K562 (cell line): ENCODE data around the gene C2CD2L. TPM values are rescaled to one million over a fixed set of nuclear protein-coding genes. Genes with fewer than 3 reads are reported as not detected.

Experiments
- ARID1B ChIP-seq: fragments of 450-650 bp; IDR thresholded peaks from 2 replicates; pipeline ENCODE4 v1.6.1; 2016; ENCODE audit warnings: antibody characterized with exemption, mild to moderate bottlenecking, inconsistent platforms
- BRF1 ChIP-seq: IDR thresholded peaks from 3 replicates; pipeline ENCODE4 v1.6.1; 2011; ENCODE audit warnings: borderline replicate concordance, mild to moderate bottlenecking; ENCODE audit not compliant: insufficient read length; ENCODE audit errors: extremely low read depth
- DDX20 ChIP-seq: fragments of 450-650 bp; IDR thresholded peaks from 2 replicates; pipeline ENCODE4 v1.6.1; 2016; ENCODE audit warnings: missing genetic modification characterization, low read depth, mild to moderate bottlenecking, missing compliant biosample characterization, moderate library complexity
- HMGXB4 ChIP-seq: sonication (generic); formaldehyde crosslinking; IDR thresholded peaks from 2 replicates; pipeline ENCODE4 v1.8.1; 2023; ENCODE audit warnings: mild to moderate bottlenecking, missing genetic modification reagents
- MTF1 ChIP-seq: fragments of 250-450 bp; sonication (Bioruptor Pico); IDR thresholded peaks from 2 replicates; pipeline ENCODE4 v1.9.0; 2021; ENCODE audit warnings: moderate library complexity, mild to moderate bottlenecking, inconsistent platforms, borderline replicate concordance
- MYBL2 ChIP-seq, 2 experiments: fragments of 450-650 bp in 1 of 2; sonication (generic) in 1 of 2; formaldehyde crosslinking in 1 of 2; IDR thresholded peaks; 2 replicates each; pipeline versions ENCODE4 v1.6.1 to v1.8.1; 2017 to 2022; ENCODE audit warnings: borderline replicate concordance in 1 of 2, inconsistent platforms in 1 of 2, low read depth in 1 of 2, mild to moderate bottlenecking in 1 of 2, missing genetic modification reagents in 1 of 2, moderate library complexity in 1 of 2
- NELFE ChIP-seq: IDR thresholded peaks from 2 replicates; pipeline ENCODE4 v1.6.1; 2011; ENCODE audit warnings: mild to moderate bottlenecking; ENCODE audit not compliant: insufficient read depth, insufficient read length
- NFATC3 ChIP-seq: fragments of 450-650 bp; IDR thresholded peaks from 2 replicates; pipeline ENCODE4 v1.6.1; 2017; ENCODE audit warnings: mild to moderate bottlenecking
- SMAD3 ChIP-seq: fragments of 450-650 bp; formaldehyde crosslinking; conservative IDR thresholded peaks from 2 replicates; pipeline ENCODE4 v1.4.0; 2020; ENCODE audit warnings: mild to moderate bottlenecking
- SMARCA4 ChIP-seq: fragments of 450-650 bp; IDR thresholded peaks from 2 replicates; pipeline ENCODE4 v1.6.1; 2016
- STAT5A ChIP-seq: IDR thresholded peaks from 2 replicates; pipeline ENCODE4 v1.6.1; 2012; ENCODE audit warnings: low read length, inconsistent platforms, borderline replicate concordance
- TFE3 ChIP-seq: fragments of 450-650 bp; formaldehyde crosslinking; IDR thresholded peaks from 2 replicates; pipeline ENCODE4 v1.4.0; 2020; ENCODE audit warnings: mild to moderate bottlenecking, mixed read lengths
- XRCC3 ChIP-seq: fragments of 450-650 bp; IDR thresholded peaks from 2 replicates; pipeline ENCODE4 v1.6.1; 2017; ENCODE audit warnings: mild to moderate bottlenecking, moderate library complexity
- XRCC5 ChIP-seq: fragments of 200-400 bp; formaldehyde crosslinking; IDR thresholded peaks from 2 replicates; pipeline ENCODE4 v1.6.1; 2017; ENCODE audit warnings: low read depth, mild to moderate bottlenecking, low read length
- YBX1 ChIP-seq: fragments of 450-650 bp; IDR thresholded peaks from 2 replicates; pipeline ENCODE4 v1.7.1; 2016; ENCODE audit warnings: mild to moderate bottlenecking
- ZNF140 ChIP-seq: fragments of 250-450 bp; sonication (Bioruptor Pico); IDR thresholded peaks from 2 replicates; pipeline ENCODE4 v1.8.0; 2021; ENCODE audit warnings: moderate library complexity, mild to moderate bottlenecking, inconsistent platforms
- ZNF699 ChIP-seq: fragments of 250-450 bp; sonication (Bioruptor Pico); IDR thresholded peaks from 2 replicates; pipeline ENCODE4 v1.8.0; 2021; ENCODE audit warnings: mild to moderate bottlenecking, moderate library complexity; ENCODE audit not compliant: insufficient replicate concordance
- polyA plus RNA-seq, 8 experiments: library from polyadenylated mRNA; depleted of rRNA in 4 of 8; stranded (reverse) in 5 of 8; unstranded in 3 of 8; fragments of >200 nt; fragmentation: Nextera tagmentation in 2 of 8; fragmentation: Illumina TruSeq in 1 of 8; extraction: Ambion mirVana in 2 of 8; extraction: Trizol in 1 of 8; gene quantifications; 2 replicates each; pipeline versions ENCODE4 v1.2.1 to v1.2.3, GENCODE V29; 2011 to 2014; ENCODE audit warnings: inconsistent platforms in 1 of 8, missing spikeins in 1 of 8
- total RNA-seq, 7 experiments: library from RNA; depleted of rRNA in 6 of 7; stranded (reverse); fragments of >200 nt in 6 of 7; fragmentation: Illumina TruSeq in 2 of 7; extraction: Trizol in 2 of 7; gene quantifications; 2 replicates each; pipeline versions ENCODE4 v1.2.1 to v1.2.3, GENCODE V29; 2011 to 2021; ENCODE audit warnings: low replicate concordance in 1 of 7
- TF ChIP-seq, protein P1 (sequence below): conservative IDR thresholded peaks from 2 replicates; pipeline ENCODE4 v1.6.1; 2011; ENCODE audit warnings: low read depth, mild to moderate bottlenecking, low read length; ENCODE audit not compliant: control insufficient read depth
- TF ChIP-seq, protein P2 (sequence below): fragments of 250-450 bp; sonication (Bioruptor Pico); IDR thresholded peaks from 2 replicates; pipeline ENCODE4 v1.4.0; 2020; ENCODE audit warnings: borderline replicate concordance
- TF ChIP-seq, protein P3 (sequence below): fragments of 250-450 bp; sonication (Bioruptor Pico); IDR thresholded peaks from 2 replicates; pipeline ENCODE4 v1.4.0; 2020

C2CD2L gene
- total and polyA plus RNA-seq, 9 of the 15 experiments (the other 6 are each of a cell fraction or from before 2014, with no cell fraction given), result 0.66 to 41.2 (median 14.8) TPM

DNA sequence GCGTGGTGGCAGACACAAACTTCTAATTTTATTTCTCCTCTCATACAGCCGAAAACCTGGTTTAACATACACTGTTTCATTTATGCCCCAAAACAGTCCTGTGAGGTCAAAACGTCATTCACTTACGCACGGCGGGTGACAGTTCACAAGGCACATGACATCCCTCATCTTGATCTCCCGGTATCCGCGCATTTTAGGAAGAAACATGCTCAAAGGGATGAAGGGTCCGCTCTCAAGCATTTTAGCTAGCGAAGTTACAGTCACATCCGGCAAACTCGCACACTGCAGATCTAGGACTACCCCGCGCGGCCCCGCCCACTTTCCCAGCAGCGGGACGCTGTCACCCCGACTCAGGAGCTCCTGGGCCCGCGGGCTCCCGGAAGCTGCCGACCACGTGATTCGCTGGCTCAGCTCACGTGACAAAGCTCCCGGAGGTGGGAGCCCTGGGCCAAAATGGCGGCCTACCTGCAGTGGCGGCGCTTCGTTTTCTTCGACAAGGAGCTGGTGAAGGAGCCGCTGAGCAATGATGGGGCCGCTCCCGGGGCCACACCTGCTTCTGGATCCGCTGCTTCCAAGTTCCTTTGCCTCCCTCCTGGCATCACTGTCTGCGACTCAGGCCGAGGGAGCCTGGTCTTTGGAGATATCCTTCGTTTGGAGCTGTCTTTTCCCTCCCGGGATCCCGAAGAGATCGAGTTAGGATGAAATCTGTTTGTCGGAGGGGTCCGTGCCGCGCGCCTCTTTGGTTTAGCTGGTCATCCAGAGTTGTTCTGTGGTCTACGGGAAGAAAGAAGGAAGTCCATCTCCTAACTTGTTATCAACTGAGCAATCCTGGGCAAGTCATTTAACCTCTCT is 39.5 kb upstream of the C2CD2L start, which contains the start of gene VPS11 (continued):
- TF ChIP-seq SMAD3 (CRISPR knock-in tag) (no peak), DDX20 (tag) (no peak), TFE3 (CRISPR knock-in tag) (peak; percentile 99), ZNF140 (no peak), MYBL2 (IDR thresholded peaks at IDR 0.05; ENCODE audit: low read depth) (no peak), MYBL2 (CRISPR knock-in tag; IDR thresholded peaks at IDR 0.05; ENCODE audit: borderline replicate concordance) (no peak), HMGXB4 (CRISPR knock-in tag) (no peak), STAT5A (no peak), MTF1 (CRISPR knock-in tag) (no peak), NFATC3 (no peak), ARID1B (no peak), NELFE (no peak), SMARCA4 (no peak), XRCC3 (no peak), ZNF699 (CRISPR knock-in tag) (no peak), XRCC5 (no peak), BRF1 (no peak), YBX1 (no peak)
- TF ChIP-seq, protein P1, sequence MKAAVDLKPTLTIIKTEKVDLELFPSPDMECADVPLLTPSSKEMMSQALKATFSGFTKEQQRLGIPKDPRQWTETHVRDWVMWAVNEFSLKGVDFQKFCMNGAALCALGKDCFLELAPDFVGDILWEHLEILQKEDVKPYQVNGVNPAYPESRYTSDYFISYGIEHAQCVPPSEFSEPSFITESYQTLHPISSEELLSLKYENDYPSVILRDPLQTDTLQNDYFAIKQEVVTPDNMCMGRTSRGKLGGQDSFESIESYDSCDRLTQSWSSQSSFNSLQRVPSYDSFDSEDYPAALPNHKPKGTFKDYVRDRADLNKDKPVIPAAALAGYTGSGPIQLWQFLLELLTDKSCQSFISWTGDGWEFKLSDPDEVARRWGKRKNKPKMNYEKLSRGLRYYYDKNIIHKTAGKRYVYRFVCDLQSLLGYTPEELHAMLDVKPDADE, result peak; percentile 66
- TF ChIP-seq, protein P2, sequence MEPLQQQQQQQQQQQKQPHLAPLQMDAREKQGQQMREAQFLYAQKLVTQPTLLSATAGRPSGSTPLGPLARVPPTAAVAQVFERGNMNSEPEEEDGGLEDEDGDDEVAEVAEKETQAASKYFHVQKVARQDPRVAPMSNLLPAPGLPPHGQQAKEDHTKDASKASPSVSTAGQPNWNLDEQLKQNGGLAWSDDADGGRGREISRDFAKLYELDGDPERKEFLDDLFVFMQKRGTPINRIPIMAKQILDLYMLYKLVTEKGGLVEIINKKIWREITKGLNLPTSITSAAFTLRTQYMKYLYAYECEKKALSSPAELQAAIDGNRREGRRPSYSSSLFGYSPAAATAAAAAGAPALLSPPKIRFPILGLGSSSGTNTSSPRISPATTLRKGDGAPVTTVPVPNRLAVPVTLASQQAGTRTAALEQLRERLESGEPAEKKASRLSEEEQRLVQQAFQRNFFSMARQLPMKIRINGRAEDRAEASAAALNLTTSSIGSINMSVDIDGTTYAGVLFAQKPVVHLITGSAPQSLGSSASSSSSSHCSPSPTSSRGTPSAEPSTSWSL, result no peak
- TF ChIP-seq, protein P3, sequence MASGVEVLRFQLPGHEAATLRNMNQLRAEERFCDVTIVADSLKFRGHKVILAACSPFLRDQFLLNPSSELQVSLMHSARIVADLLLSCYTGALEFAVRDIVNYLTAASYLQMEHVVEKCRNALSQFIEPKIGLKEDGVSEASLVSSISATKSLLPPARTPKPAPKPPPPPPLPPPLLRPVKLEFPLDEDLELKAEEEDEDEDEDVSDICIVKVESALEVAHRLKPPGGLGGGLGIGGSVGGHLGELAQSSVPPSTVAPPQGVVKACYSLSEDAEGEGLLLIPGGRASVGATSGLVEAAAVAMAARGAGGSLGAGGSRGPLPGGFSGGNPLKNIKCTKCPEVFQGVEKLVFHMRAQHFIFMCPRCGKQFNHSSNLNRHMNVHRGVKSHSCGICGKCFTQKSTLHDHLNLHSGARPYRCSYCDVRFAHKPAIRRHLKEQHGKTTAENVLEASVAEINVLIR (CRISPR knock-in tag), result no peak
